Measurements from ENCODE around the gene CDH11. TPM values are rescaled to one million over a fixed set of nuclear protein-coding genes. Genes with fewer than 3 reads are reported as not detected.

Gene CDH11
- polyA plus RNA-seq, 1 donor (not counting 4 experiments of a cell fraction or from before 2014, with no cell fraction given), result 36.8 TPM

DNA sequence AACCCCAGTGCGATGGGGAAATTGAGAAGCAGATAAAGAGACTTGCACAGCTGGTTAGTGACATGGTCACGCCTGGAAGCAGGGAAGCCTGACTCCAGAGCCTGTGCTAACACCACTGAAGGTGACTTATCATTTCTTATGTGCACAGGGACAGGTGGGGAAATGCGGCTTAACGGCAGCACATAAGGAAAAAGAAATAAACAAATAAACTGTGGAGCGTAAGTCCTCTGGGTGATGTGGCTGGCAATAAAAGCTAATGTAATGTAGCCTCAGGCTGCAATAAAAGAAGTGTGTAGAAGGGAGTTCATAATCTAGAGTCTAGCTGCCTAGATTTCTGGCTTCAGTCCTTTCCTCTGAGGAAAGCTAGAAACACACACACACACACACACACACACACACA is 10.6 kb downstream of the CDH11 start:
- Histone ChIP-seq H3K27ac (ENCODE audit: control insufficient read depth, insufficient read depth, low read length) (no peak overlapping the region), H3K27me3 (ENCODE audit: control insufficient read depth, extremely low read depth, insufficient read depth, low read length) (no peaks in the 10 kb centered on the region), H3K9me1 (ENCODE audit: control insufficient read depth, extremely low read depth, insufficient read depth, low read length) (no peaks in the 10 kb centered on the region), H3K9ac (ENCODE audit: control insufficient read depth, extremely low read depth, insufficient read depth, low read length) (no peak overlapping the region), H3K36me3 (ENCODE audit: control insufficient read depth in 2 of 2, extremely low read depth in 1 of 2, insufficient read depth in 2 of 2, low read length in 2 of 2) (no peaks in the 10 kb centered on the region), H4K20me1 (ENCODE audit: control insufficient read depth, extremely low read depth, insufficient read depth, low read length) (peaks cover 2% of the 10 kb centered on the region), H2AFZ (ENCODE audit: control insufficient read depth, low read length) (no peak overlapping the region), H3K79me2 (ENCODE audit: control insufficient read depth, insufficient read depth, low read length) (peaks cover 86% of the 10 kb centered on the region), H3K4me2 (ENCODE audit: control insufficient read depth, extremely low read depth, insufficient read depth, low read depth, low read length) (no peak overlapping the region), H3K9me3 (ENCODE audit: control insufficient read depth, low read depth, low read length) (no peaks in the 10 kb centered on the region), H3K4me1 (ENCODE audit: control insufficient read depth, extremely low read depth, insufficient read depth, low read length) (no peaks in the 10 kb centered on the region), H3K4me3 (ENCODE audit: control insufficient read depth in 2 of 3, extremely low read depth in 1 of 3, insufficient read depth in 2 of 3, low read depth in 1 of 3, low read length in 3 of 3) (no peak overlapping the region)
- no peak for TF ChIP-seq EZH2 (IDR thresholded peaks at IDR 0.05; ENCODE audit: low read length)
- TF ChIP-seq, protein P1, sequence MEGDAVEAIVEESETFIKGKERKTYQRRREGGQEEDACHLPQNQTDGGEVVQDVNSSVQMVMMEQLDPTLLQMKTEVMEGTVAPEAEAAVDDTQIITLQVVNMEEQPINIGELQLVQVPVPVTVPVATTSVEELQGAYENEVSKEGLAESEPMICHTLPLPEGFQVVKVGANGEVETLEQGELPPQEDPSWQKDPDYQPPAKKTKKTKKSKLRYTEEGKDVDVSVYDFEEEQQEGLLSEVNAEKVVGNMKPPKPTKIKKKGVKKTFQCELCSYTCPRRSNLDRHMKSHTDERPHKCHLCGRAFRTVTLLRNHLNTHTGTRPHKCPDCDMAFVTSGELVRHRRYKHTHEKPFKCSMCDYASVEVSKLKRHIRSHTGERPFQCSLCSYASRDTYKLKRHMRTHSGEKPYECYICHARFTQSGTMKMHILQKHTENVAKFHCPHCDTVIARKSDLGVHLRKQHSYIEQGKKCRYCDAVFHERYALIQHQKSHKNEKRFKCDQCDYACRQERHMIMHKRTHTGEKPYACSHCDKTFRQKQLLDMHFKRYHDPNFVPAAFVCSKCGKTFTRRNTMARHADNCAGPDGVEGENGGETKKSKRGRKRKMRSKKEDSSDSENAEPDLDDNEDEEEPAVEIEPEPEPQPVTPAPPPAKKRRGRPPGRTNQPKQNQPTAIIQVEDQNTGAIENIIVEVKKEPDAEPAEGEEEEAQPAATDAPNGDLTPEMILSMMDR (optimal IDR thresholded peaks at IDR 0.05 in 1 of 3, IDR thresholded peaks at IDR 0.05 in 1 of 3, conservative IDR thresholded peaks at IDR 0.05 in 1 of 3; ENCODE audit: extremely low read depth in 1 of 3, insufficient read depth in 2 of 3, low read length in 3 of 3), result no peak
- dilution Hi-C loops (cut with MboI; ENCODE audit: extremely low pct_ligation_motif_present, low sequenced_read_pairs), result no loop called here
- DNase-seq (ENCODE audit: low read depth, low spot score), result no peak
- no peak for FAIRE-seq

GRCh38 chr16:65106757-65107156 is 15.1 kb downstream of the CDH11 start:
- Histone ChIP-seq H3K36me3 (ENCODE audit: control insufficient read depth in 2 of 2, extremely low read depth in 1 of 2, insufficient read depth in 2 of 2, low read length in 2 of 2) (no peaks in the 10 kb centered on the region), H2AFZ (ENCODE audit: control insufficient read depth, low read length) (no peak overlapping the region), H3K9me1 (ENCODE audit: control insufficient read depth, extremely low read depth, insufficient read depth, low read length) (no peaks in the 10 kb centered on the region), H3K9ac (ENCODE audit: control insufficient read depth, extremely low read depth, insufficient read depth, low read length) (no peak overlapping the region), H3K4me3 (ENCODE audit: control insufficient read depth in 2 of 3, extremely low read depth in 1 of 3, insufficient read depth in 2 of 3, low read depth in 1 of 3, low read length in 3 of 3) (no peak overlapping the region), H4K20me1 (ENCODE audit: control insufficient read depth, extremely low read depth, insufficient read depth, low read length) (peaks cover 2% of the 10 kb centered on the region), H3K4me2 (ENCODE audit: control insufficient read depth, extremely low read depth, insufficient read depth, low read depth, low read length) (no peak overlapping the region), H3K9me3 (ENCODE audit: control insufficient read depth, low read depth, low read length) (no peaks in the 10 kb centered on the region), H3K4me1 (ENCODE audit: control insufficient read depth, extremely low read depth, insufficient read depth, low read length) (no peaks in the 10 kb centered on the region), H3K27ac (ENCODE audit: control insufficient read depth, insufficient read depth, low read length) (no peak overlapping the region), H3K27me3 (ENCODE audit: control insufficient read depth, extremely low read depth, insufficient read depth, low read length) (no peaks in the 10 kb centered on the region), H3K79me2 (ENCODE audit: control insufficient read depth, insufficient read depth, low read length) (peaks cover 72% of the 10 kb centered on the region)
- TF ChIP-seq, protein P1 (optimal IDR thresholded peaks at IDR 0.05 in 1 of 3, IDR thresholded peaks at IDR 0.05 in 1 of 3, conservative IDR thresholded peaks at IDR 0.05 in 1 of 3; ENCODE audit: extremely low read depth in 1 of 3, insufficient read depth in 2 of 3, low read length in 3 of 3), result no peak
- TF ChIP-seq EZH2 (IDR thresholded peaks at IDR 0.05; ENCODE audit: low read length), result no peak
- dilution Hi-C loops (cut with MboI; ENCODE audit: extremely low pct_ligation_motif_present, low sequenced_read_pairs), result no loop called here
- FAIRE-seq, result no peak
- DNase-seq (ENCODE audit: low read depth, low spot score), result no peak
